ENCODE data around the gene FAM50B. TPM values are rescaled to one million over a fixed set of nuclear protein-coding genes. Genes with fewer than 3 reads are reported as not detected.
A peak's percentile ranks its signal among the peaks of the same experiment; 100 is the strongest.

Gene FAM50B
- total RNA-seq, 1 donor from 2014 or later = 10.3 TPM

GRCh38 chr6:3847521-3847920 lies 1.7 kb upstream of the FAM50B start:
- TF ChIP-seq CTCF (IDR thresholded peaks at IDR 0.05; ENCODE audit: insufficient read depth, low read length, severe bottlenecking) = no peak
- H3K36me3 ChIP-seq (ENCODE audit: control insufficient read depth, insufficient read depth, low read length) = no peaks in the 10 kb centered on the region
- DNase-seq (ENCODE audit: low read depth) (no peak), FAIRE-seq (no peak)
- no peak overlapping the region for H3K4me3 ChIP-seq (ENCODE audit: low read depth, low read length)
- H3K27me3 ChIP-seq (ENCODE audit: control insufficient read depth, insufficient read depth, low read length) = no peaks in the 10 kb centered on the region

- Histone ChIP-seq H3K36me3 (ENCODE audit: control insufficient read depth, insufficient read depth, low read length) (no peaks in the 10 kb centered on the region), H3K4me3 (ENCODE audit: low read depth, low read length) (peak overlapping the region; percentile 32), H3K27me3 (ENCODE audit: control insufficient read depth, insufficient read depth, low read length) (no peaks in the 10 kb centered on the region)
- no peak for TF ChIP-seq CTCF (IDR thresholded peaks at IDR 0.05; ENCODE audit: insufficient read depth, low read length, severe bottlenecking)
- FAIRE-seq (no peak), DNase-seq (ENCODE audit: low read depth) (peak; percentile 80)
These were observed 793 bp upstream of the FAM50B start for GRCh38 chr6:3848380-3848779.

- H3K36me3 ChIP-seq (ENCODE audit: control insufficient read depth, insufficient read depth, low read length) = no peaks in the 10 kb centered on the region
- FAIRE-seq = no peak
- no peak for DNase-seq (ENCODE audit: low read depth)
- H3K27me3 ChIP-seq (ENCODE audit: control insufficient read depth, insufficient read depth, low read length) = no peaks in the 10 kb centered on the region
- no peak for TF ChIP-seq CTCF (IDR thresholded peaks at IDR 0.05; ENCODE audit: insufficient read depth, low read length, severe bottlenecking)
- H3K4me3 ChIP-seq (ENCODE audit: low read depth, low read length) = peak overlapping the region; percentile 47
These were observed 693 bp downstream of the FAM50B start for GRCh38 chr6:3849681-3850450.

- DNase-seq (ENCODE audit: low read depth) (no peak), FAIRE-seq (no peak)
- Histone ChIP-seq H3K4me3 (ENCODE audit: low read depth, low read length) (no peak overlapping the region), H3K27me3 (ENCODE audit: control insufficient read depth, insufficient read depth, low read length) (no peaks in the 10 kb centered on the region), H3K36me3 (ENCODE audit: control insufficient read depth, insufficient read depth, low read length) (no peaks in the 10 kb centered on the region)
- no peak for TF ChIP-seq CTCF (IDR thresholded peaks at IDR 0.05; ENCODE audit: insufficient read depth, low read length, severe bottlenecking)
These were observed 1.5 kb downstream of the FAM50B start for GRCh38 chr6:3850451-3851203.

- Histone ChIP-seq H3K4me3 (ENCODE audit: low read depth, low read length) (no peak overlapping the region), H3K27me3 (ENCODE audit: control insufficient read depth, insufficient read depth, low read length) (no peaks in the 10 kb centered on the region), H3K36me3 (ENCODE audit: control insufficient read depth, insufficient read depth, low read length) (no peaks in the 10 kb centered on the region)
- TF ChIP-seq CTCF (IDR thresholded peaks at IDR 0.05; ENCODE audit: insufficient read depth, low read length, severe bottlenecking) = no peak
- no peak for FAIRE-seq
- no peak for DNase-seq (ENCODE audit: low read depth)
These were observed 2.7 kb downstream of the FAM50B start for GRCh38 chr6:3851839-3852238.
